ENCODE results near the gene KPNB1. TPM values are rescaled to one million over a fixed set of nuclear protein-coding genes. Genes with fewer than 3 reads are reported as not detected.

KPNB1 gene
- total and polyA plus RNA-seq, 9 donors: 63.4 to 346 (median 236) TPM

- peaks cover 9% of the 10 kb centered on the region for H3K4me1 ChIP-seq (ENCODE audit: insufficient read depth)
- TF ChIP-seq POLR2A (IDR thresholded peaks at IDR 0.05) (no peak), CTCF (IDR thresholded peaks at IDR 0.05) (no peak), EP300 (IDR thresholded peaks at IDR 0.05) (no peak)
- no peaks in the 10 kb centered on the region for H3K9me3 ChIP-seq
- DNase-seq: peak in 1 of 5 donors; percentile 21
- intact Hi-C loops (cut with DNase I): no loop called here
- H3K36me3 ChIP-seq: no peaks in the 10 kb centered on the region
- H3K4me3 ChIP-seq: no peak overlapping the region
- H3K27ac ChIP-seq: no peak overlapping the region
- H3K27me3 ChIP-seq: no peaks in the 10 kb centered on the region
- WGBS, 3 donors: 73 to 80% (median 76%) methylated on average over 6 of the region's 6 CpGs
These were observed 55.0 kb downstream of the KPNB1 start for GRCh38 chr17:47704736-47705135.

GRCh38 chr17:47705536-47706530 lies 56.1 kb downstream of the KPNB1 start:
- no peak overlapping the region for H3K27ac ChIP-seq
- H3K4me3 ChIP-seq: no peak overlapping the region
- no peaks in the 10 kb centered on the region for H3K36me3 ChIP-seq
- TF ChIP-seq EP300 (IDR thresholded peaks at IDR 0.05) (no peak), CTCF (IDR thresholded peaks at IDR 0.05) (no peak), POLR2A (IDR thresholded peaks at IDR 0.05) (no peak)
- peaks cover 9% of the 10 kb centered on the region for H3K4me1 ChIP-seq (ENCODE audit: insufficient read depth)
- 64 to 72% (median 67%) methylated on average over 12 of the region's 12 CpGs for WGBS, 3 donors
- intact Hi-C loops (cut with DNase I): no loop called here
- H3K27me3 ChIP-seq: no peaks in the 10 kb centered on the region
- no peak for DNase-seq
- no peaks in the 10 kb centered on the region for H3K9me3 ChIP-seq

GRCh38 chr17:47707056-47707804 lies 57.5 kb downstream of the KPNB1 start:
- peaks cover 8% of the 10 kb centered on the region for H3K4me1 ChIP-seq (ENCODE audit: insufficient read depth)
- no peaks in the 10 kb centered on the region for H3K27me3 ChIP-seq
- H3K27ac ChIP-seq: no peak overlapping the region
- no peaks in the 10 kb centered on the region for H3K36me3 ChIP-seq
- 69 to 85% (median 72%) methylated on average over 4 of the region's 4 CpGs for WGBS, 3 donors
- TF ChIP-seq POLR2A (IDR thresholded peaks at IDR 0.05): no peak
- TF ChIP-seq CTCF (IDR thresholded peaks at IDR 0.05): no peak
- no peak for TF ChIP-seq EP300 (IDR thresholded peaks at IDR 0.05)
- intact Hi-C loops (cut with DNase I): no loop called here
- H3K4me3 ChIP-seq: no peak overlapping the region
- no peak for DNase-seq
- no peaks in the 10 kb centered on the region for H3K9me3 ChIP-seq

- DNase-seq: no peak
- TF ChIP-seq CTCF (IDR thresholded peaks at IDR 0.05): no peak
- H3K9me3 ChIP-seq: no peaks in the 10 kb centered on the region
- no peaks in the 10 kb centered on the region for H3K27me3 ChIP-seq
- intact Hi-C loops (cut with DNase I): no loop called here
- H3K36me3 ChIP-seq: no peaks in the 10 kb centered on the region
- no peak overlapping the region for H3K27ac ChIP-seq
- no peak overlapping the region for H3K4me3 ChIP-seq
- peaks cover 6% of the 10 kb centered on the region for H3K4me1 ChIP-seq (ENCODE audit: insufficient read depth)
- WGBS, 3 donors: 46 to 55% (median 55%) methylated on average over 3 of the region's 3 CpGs
These were observed 58.2 kb downstream of the KPNB1 start for GRCh38 chr17:47707884-47708283.

All from ovary (tissue), 9 donors.